H1 (cell line): Measurements from ENCODE around the gene MAP4K4. TPM values are rescaled to one million over a fixed set of nuclear protein-coding genes. Genes with fewer than 3 reads are reported as not detected.
"Not testable (repeated sequence)": the region's sequence is repeated elsewhere in the genome, so short reads cannot be mapped to it uniquely, and the experiment has no call there.

Experiments used
- CTCF ChIA-PET: fragments of 300-600 bp; sonication (Branson Sonifier 250); formaldehyde crosslinking; loops from one replicate; lab custom pipeline; 2021; ENCODE audit not compliant: partially characterized antibody; lab: Charles Lee
- POLR2A ChIA-PET: fragments of 300-600 bp; sonication (Branson Sonifier 250); formaldehyde crosslinking; loops from one replicate; lab custom pipeline; 2021; ENCODE audit warnings: inconsistent platforms; ENCODE audit not compliant: partially characterized antibody; lab: Charles Lee
- DNase-seq, 2 experiments: peaks; one replicate each; pipeline versions ENCODE4 v3.0.0 to v3.0.0-alpha.2; 2010 to 2022; ENCODE audit warnings: low spot score in 2 of 2, low read depth in 1 of 2, mixed read lengths in 1 of 2
- FAIRE-seq: peaks from 2 replicates; lab custom pipeline; 2011; peaks lifted over from hg19 to GRCh38; lab: Jason Lieb, UNC
- H2AFZ ChIP-seq: 2 replicates; pipeline ENCODE4 v1.8.1; 2012; ENCODE audit warnings: low read length, inconsistent platforms
- H2AK5ac ChIP-seq: 2 replicates; pipeline ENCODE4 v1.6.1; 2013; ENCODE audit warnings: low read depth, low read length
- H2BK120ac ChIP-seq: replicated peaks from 2 replicates; pipeline ENCODE3; 2013; ENCODE audit warnings: low read depth, low read length, inconsistent platforms
- H2BK12ac ChIP-seq: 2 replicates; pipeline ENCODE4 v1.6.1; 2013; ENCODE audit warnings: low read depth, low read length
- H2BK15ac ChIP-seq: 2 replicates; pipeline ENCODE4 v1.6.1; 2013; ENCODE audit warnings: low read length
- H2BK20ac ChIP-seq: 2 replicates; pipeline ENCODE4 v1.6.1; 2013; ENCODE audit warnings: low read length
- H2BK5ac ChIP-seq: 2 replicates; pipeline ENCODE4 v1.6.1; 2013; ENCODE audit warnings: low read depth, low read length
- H3K14ac ChIP-seq: 2 replicates; pipeline ENCODE4 v1.6.1; 2013; ENCODE audit warnings: inconsistent platforms; ENCODE audit not compliant: insufficient read length
- H3K18ac ChIP-seq: 2 replicates; pipeline ENCODE4 v1.6.1; 2013; ENCODE audit warnings: low read length; ENCODE audit errors: extremely low read depth
- H3K23ac ChIP-seq: 2 replicates; pipeline ENCODE4 v1.6.1; 2013; ENCODE audit warnings: inconsistent platforms; ENCODE audit not compliant: insufficient read length
- H3K23me2 ChIP-seq: 2 replicates; pipeline ENCODE4 v1.6.1; 2013; ENCODE audit warnings: low read depth, low read length
- H3K27ac ChIP-seq: 2 replicates; pipeline ENCODE4 v1.6.1; 2011; ENCODE audit warnings: low read depth, low read length, inconsistent platforms
- H3K27me3 ChIP-seq, 4 experiments: replicated peaks in 1 of 4; 1 replicate in 1 of 4; 2 replicates in 3 of 4; pipeline versions ENCODE4 v1.6.1 to v1.8.1; 2011 to 2013; ENCODE audit warnings: low read length in 3 of 4, mild to moderate bottlenecking in 3 of 4, inconsistent platforms in 2 of 4, mixed read lengths in 2 of 4, moderate library complexity in 1 of 4; ENCODE audit not compliant: control insufficient read depth in 3 of 4, insufficient read depth in 3 of 4; ENCODE audit errors: extremely low read depth in 1 of 4
- H3K36me3 ChIP-seq, 4 experiments: 2 replicates each; pipeline versions ENCODE4 v1.6.1 to v1.8.1; 2011 to 2013; ENCODE audit warnings: mild to moderate bottlenecking in 4 of 4, low read length in 3 of 4, moderate library complexity in 2 of 4, control low read depth in 1 of 4, inconsistent platforms in 1 of 4; ENCODE audit not compliant: insufficient read depth in 4 of 4, control insufficient read depth in 2 of 4
- H3K4ac ChIP-seq: replicated peaks from 2 replicates; pipeline ENCODE3; 2013; ENCODE audit warnings: low read length, low read depth, mixed read lengths, inconsistent platforms; ENCODE audit not compliant: insufficient read length
- H3K4me1 ChIP-seq, 4 experiments: replicated peaks in 1 of 4; 1 replicate in 1 of 4; 2 replicates in 3 of 4; pipeline versions ENCODE4 v1.6.1 to v1.8.1; 2011 to 2013; ENCODE audit warnings: low read length in 3 of 4, inconsistent platforms in 2 of 4, mixed read lengths in 1 of 4; ENCODE audit not compliant: insufficient read depth in 4 of 4, control insufficient read depth in 3 of 4
- H3K4me2 ChIP-seq, 2 experiments: 2 replicates each; pipeline versions ENCODE4 v1.6.1 to v1.8.1; 2011 to 2013; ENCODE audit warnings: low read depth in 2 of 2, low read length in 2 of 2, control low read depth in 1 of 2, inconsistent platforms in 1 of 2, mild to moderate bottlenecking in 1 of 2; ENCODE audit not compliant: insufficient read depth in 1 of 2
- H3K4me3 ChIP-seq, 4 experiments: fragments of 200-600, 300-600 bp in 1 of 4; sonication (generic), shearing (Covaris generic), sonication (Bioruptor Twin) in 1 of 4; 2 replicates each; pipeline versions ENCODE4 v1.5.1 to v1.8.1; 2011 to 2016; ENCODE audit warnings: low read length in 4 of 4, low read depth in 3 of 4, control low read depth in 2 of 4, inconsistent platforms in 2 of 4, mild to moderate bottlenecking in 2 of 4, mixed read lengths in 1 of 4, moderate library complexity in 1 of 4; ENCODE audit not compliant: insufficient read depth in 2 of 4; ENCODE audit errors: extremely low read depth in 1 of 4
- H3K56ac ChIP-seq: replicated peaks from 2 replicates; pipeline ENCODE3; 2013; ENCODE audit warnings: low read depth, mild to moderate bottlenecking, mixed read lengths, low read length, inconsistent platforms; ENCODE audit not compliant: insufficient read length
- H3K79me1 ChIP-seq: 2 replicates; pipeline ENCODE4 v1.6.1; 2013; ENCODE audit warnings: low read depth, low read length, control low read depth
- H3K79me2 ChIP-seq, 2 experiments: 2 replicates each; pipeline versions ENCODE4 v1.6.1 to v1.8.1; 2012 to 2013; ENCODE audit warnings: low read length in 2 of 2, mild to moderate bottlenecking in 2 of 2, inconsistent platforms in 1 of 2; ENCODE audit not compliant: insufficient read depth in 2 of 2, control insufficient read depth in 1 of 2
- H3K9ac ChIP-seq, 4 experiments: replicated peaks in 1 of 4; 1 replicate in 1 of 4; 2 replicates in 3 of 4; pipeline versions ENCODE4 v1.6.1 to v1.8.1; 2011 to 2013; ENCODE audit warnings: low read depth in 3 of 4, low read length in 3 of 4, control low read depth in 2 of 4, mild to moderate bottlenecking in 2 of 4, moderate library complexity in 2 of 4, inconsistent platforms in 1 of 4; ENCODE audit errors: extremely low read depth in 1 of 4
- H3K9me3 ChIP-seq, 2 experiments: 2 replicates each; pipeline versions ENCODE4 v1.6.1 to v1.8.1; 2012 to 2013; ENCODE audit warnings: mild to moderate bottlenecking in 2 of 2, moderate library complexity in 2 of 2, control low read depth in 1 of 2, inconsistent platforms in 1 of 2, low read depth in 1 of 2, low read length in 1 of 2, mixed read lengths in 1 of 2; ENCODE audit not compliant: insufficient read depth in 2 of 2
- H4K20me1 ChIP-seq, 2 experiments: replicated peaks in 1 of 2; 2 replicates each; pipeline versions ENCODE3 to v1.8.1; 2011 to 2013; ENCODE audit warnings: inconsistent platforms in 2 of 2, low read length in 2 of 2, mild to moderate bottlenecking in 1 of 2; ENCODE audit not compliant: insufficient read depth in 2 of 2, control insufficient read depth in 1 of 2
- H4K5ac ChIP-seq: 2 replicates; pipeline ENCODE4 v1.6.1; 2013; ENCODE audit warnings: low read length, low read depth, mixed read lengths, inconsistent platforms; ENCODE audit not compliant: insufficient read length
- H4K8ac ChIP-seq: 2 replicates; pipeline ENCODE4 v1.8.0; 2013; ENCODE audit warnings: mild to moderate bottlenecking, moderate library complexity, low read length, inconsistent platforms; ENCODE audit not compliant: insufficient read depth; ENCODE audit errors: extremely low read depth
- H4K91ac ChIP-seq: replicated peaks from 2 replicates; pipeline ENCODE3; 2013; ENCODE audit warnings: low read length, mixed read lengths, inconsistent platforms; ENCODE audit not compliant: insufficient read length
- ASH2L ChIP-seq: fragments of 200-600, 300-600 bp; sonication (generic); IDR thresholded peaks from one replicate; pipeline ENCODE4 v1.7.1; 2017; ENCODE audit warnings: low read length
- MAX ChIP-seq: IDR thresholded peaks from 2 replicates; pipeline ENCODE4 v1.6.1; 2012; ENCODE audit warnings: inconsistent platforms
- POLR2AphosphoS5 ChIP-seq: IDR thresholded peaks from 2 replicates; pipeline ENCODE4 v1.6.1; 2011; ENCODE audit warnings: low read depth, low read length
- POU5F1 ChIP-seq: IDR thresholded peaks from 2 replicates; pipeline ENCODE4 v1.6.1; 2011; ENCODE audit warnings: low read depth, mild to moderate bottlenecking, low read length, moderate library complexity
- RNF2 ChIP-seq: fragments of 200-900, 300-1000 bp; sonication (generic); IDR thresholded peaks from 2 replicates; pipeline ENCODE4 v1.7.1; 2016; ENCODE audit warnings: borderline replicate concordance, low read depth, mild to moderate bottlenecking, antibody characterized with exemption, low read length; ENCODE audit not compliant: poor library complexity, severe bottlenecking; ENCODE audit errors: missing control alignments
- ZNF274 ChIP-seq: IDR thresholded peaks from 2 replicates; pipeline ENCODE4 v1.7.0; 2012; ENCODE audit warnings: low read length, borderline replicate concordance; ENCODE audit errors: extremely low read depth
- WGBS, 2 experiments: shearing (Covaris generic) in 1 of 2; methylation state at CpG; one replicate each; pipeline versions ENCODE4 v1.1.6 to v1.1.7; 2013 to 2015; ENCODE audit warnings: low lambda C conversion rate in 2 of 2, mixed read lengths in 2 of 2, inconsistent platforms in 1 of 2, low coverage in 1 of 2, missing lambda C conversion rate in 1 of 2; ENCODE audit not compliant: insufficient replicate concordance in 2 of 2, insufficient coverage in 1 of 2, insufficient read length in 1 of 2; ENCODE audit errors: extremely low coverage in 1 of 2, missing lambda C conversion rate in 1 of 2; 5-methylcytosine and 5-hydroxymethylcytosine counted together
- polyA plus RNA-seq, 7 experiments: library from polyadenylated mRNA; depleted of rRNA in 3 of 7; stranded (reverse) in 5 of 7; unstranded in 2 of 7; fragments of >200 nt in 5 of 7; fragments of 200-250 nt in 2 of 7; gene quantifications; 1 replicate in 5 of 7; 2 replicates in 1 of 7; 4 replicates in 1 of 7; pipeline versions ENCODE4 v1.2.1 to v1.2.3, GENCODE V29; 2011 to 2013; ENCODE audit warnings: missing spikeins in 2 of 7, mixed read lengths in 2 of 7
- total RNA-seq: library from RNA; stranded (reverse); fragmentation: NEBNext Ultra II Directional; extraction: Animal tissue kit (Norgen Biotek cat#: 25700); gene quantifications from 2 replicates; pipeline ENCODE4 v1.2.1, GENCODE V29; 2021

Gene MAP4K4
- total and polyA plus RNA-seq, 2 of the 8 experiments (the other 6 are each of a cell fraction or from before 2014, with no cell fraction given) = 53.2 to 138 TPM

DNA sequence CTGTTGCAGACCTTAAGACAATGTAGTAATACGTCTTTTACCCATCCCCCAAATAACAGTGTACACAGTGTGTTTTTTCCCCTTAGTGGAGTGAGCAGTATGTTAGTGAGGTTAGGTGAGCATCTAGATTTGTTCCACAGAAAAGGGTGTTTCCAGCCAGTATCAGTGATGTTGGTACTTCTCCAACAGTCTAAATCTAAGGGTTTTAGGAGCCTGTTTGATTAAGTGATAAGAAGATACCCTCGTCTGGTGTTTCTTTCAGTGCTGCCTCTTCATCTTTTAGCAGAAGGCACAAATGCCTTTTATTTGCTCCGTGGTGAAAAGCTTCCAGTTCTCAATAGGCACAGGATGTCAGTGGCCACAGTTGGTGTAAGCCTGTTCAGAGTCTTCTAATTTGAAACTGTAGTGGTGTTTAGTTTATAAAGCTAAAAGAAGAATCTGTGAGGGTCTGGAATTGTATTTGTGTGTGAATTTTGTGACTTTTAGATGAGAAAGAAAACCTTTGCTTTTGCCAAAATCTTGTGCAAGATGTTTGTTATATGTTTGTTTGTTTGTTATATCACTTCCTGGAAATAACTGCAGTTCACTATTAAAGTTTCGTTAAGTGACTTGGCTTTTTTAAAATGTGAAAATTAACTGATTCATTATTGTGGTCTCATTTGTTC lies 71.2 kb downstream of the MAP4K4 start (continued):
- TF ChIP-seq RNF2 (no peak), ASH2L (no peak), POLR2AphosphoS5 (no peak), MAX (no peak), ZNF274 (no peak), POU5F1 (no peak)

DNA sequence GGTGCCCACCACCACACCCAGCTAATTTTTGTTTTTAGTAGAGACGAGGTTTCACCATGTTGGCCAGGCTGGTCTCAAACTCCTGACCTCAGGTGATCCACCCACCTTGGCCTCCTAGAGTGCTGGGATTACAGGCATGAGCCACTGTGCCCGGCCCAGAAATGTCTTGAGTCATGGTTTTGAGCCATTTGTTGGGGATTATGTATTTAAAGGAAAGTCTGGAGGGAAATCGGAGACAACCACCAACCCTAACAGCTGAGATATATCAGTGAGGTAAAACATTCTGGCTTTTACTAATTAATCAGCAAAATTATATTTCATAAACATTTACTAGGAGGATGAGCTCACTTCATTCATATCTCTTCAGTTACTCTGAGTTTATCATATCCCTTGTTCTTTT lies 72.2 kb downstream of the MAP4K4 start:
- Histone ChIP-seq H3K79me2 (peaks cover 16 to 99% of the 10 kb centered on the region in 2 experiments), H3K4me1 (peaks cover 4 to 33% (median 20%) of the 10 kb centered on the region in 4 experiments; a peak in 4 of 7 replicates), H3K79me1 (peaks cover 14% of the 10 kb centered on the region), H4K20me1 (peaks cover 11 to 21% of the 10 kb centered on the region in 2 experiments)
- H2AFZ ChIP-seq, DNase-seq, H3K9me3 ChIP-seq, H4K91ac ChIP-seq, H3K9ac ChIP-seq, H3K27ac ChIP-seq, H2BK120ac ChIP-seq, H3K23me2 ChIP-seq, H3K36me3 ChIP-seq, H3K18ac ChIP-seq, H2AK5ac ChIP-seq, H3K14ac ChIP-seq, H3K27me3 ChIP-seq, H3K23ac ChIP-seq, H2BK20ac ChIP-seq, H4K8ac ChIP-seq, H4K5ac ChIP-seq, FAIRE-seq, H3K56ac ChIP-seq, H3K4ac ChIP-seq, H2BK5ac ChIP-seq, POLR2A ChIA-PET, H3K4me2 ChIP-seq, H2BK15ac ChIP-seq, H2BK12ac ChIP-seq, H3K4me3 ChIP-seq: not testable (repeated sequence)
- WGBS, 2 experiments = 95% methylated on average over 3 of the region's 3 CpGs; no CpG with 5 or more reads in 1 of the 2 experiments
- CTCF ChIA-PET = interaction anchor here (0.7 to 3.2 kb wide), 20 partner anchors 9 to 353 kb away, joined by 3 to 15 read pairs (median 5); no protein-coding TSS in a partner anchor
